SU-DHL-6 (cell line): ENCODE data around the gene XPO5.

Experiments used
- EZH2phosphoT487 ChIP-seq: fragments of 200-600 bp; sonication (generic), shearing (Covaris generic); conservative IDR thresholded peaks from 2 replicates; pipeline ENCODE4 v1.6.1; 2018; ENCODE audit warnings: mild to moderate bottlenecking, antibody characterized with exemption, low read length, moderate library complexity, mixed read lengths
- TF ChIP-seq, protein P1 (sequence below): fragments of 200-600 bp; sonication (generic); IDR thresholded peaks from one replicate; pipeline ENCODE4 v1.5.1; 2017; ENCODE audit warnings: antibody characterized with exemption, mild to moderate bottlenecking, low read length, moderate library complexity; ENCODE audit not compliant: insufficient read depth, poor library complexity, severe bottlenecking

DNA sequence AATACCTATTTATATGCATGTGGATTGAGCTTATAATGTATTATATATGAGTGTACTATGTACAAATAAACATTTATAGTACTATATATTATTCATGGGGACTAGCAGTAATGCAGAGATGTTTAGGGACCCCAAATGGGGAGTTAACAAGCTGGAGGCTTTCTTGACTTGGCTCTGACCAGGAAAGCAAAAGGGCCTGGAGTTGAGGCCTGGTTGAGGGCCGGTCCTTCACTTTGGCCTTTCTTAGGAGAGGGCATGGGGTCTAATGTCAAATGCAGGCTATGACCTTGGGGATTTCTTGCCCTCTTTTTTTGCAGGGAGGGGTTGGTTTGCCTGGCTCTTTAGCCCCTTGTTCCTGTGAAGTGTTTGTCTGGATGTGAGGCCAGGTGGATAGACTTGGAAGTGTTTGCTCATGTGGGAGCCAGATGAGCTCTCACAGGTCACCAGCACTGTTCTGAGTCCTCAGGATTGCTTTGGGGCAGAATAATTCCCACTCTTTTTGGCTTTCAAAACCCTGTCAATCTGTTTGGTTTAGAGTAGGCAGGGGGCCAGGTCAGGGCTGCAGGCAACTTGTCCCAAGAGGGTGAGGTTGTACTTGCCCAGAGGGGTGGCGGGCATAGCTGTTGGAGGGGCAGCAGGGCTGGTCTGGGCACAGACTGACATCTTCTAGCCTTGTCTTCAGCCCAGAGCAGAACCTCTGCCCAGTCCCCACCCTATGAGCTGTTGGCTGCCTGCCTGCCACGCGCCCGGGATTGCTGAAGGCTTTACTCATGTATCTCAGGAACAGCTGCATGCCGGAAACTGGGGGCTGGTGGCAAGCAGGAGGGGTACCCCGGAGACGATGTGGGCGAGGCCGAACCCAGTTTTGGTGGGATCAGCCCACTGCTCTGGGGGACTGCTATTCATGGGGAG, 83.8 kb downstream of the XPO5 start:
- TF ChIP-seq, protein P1, sequence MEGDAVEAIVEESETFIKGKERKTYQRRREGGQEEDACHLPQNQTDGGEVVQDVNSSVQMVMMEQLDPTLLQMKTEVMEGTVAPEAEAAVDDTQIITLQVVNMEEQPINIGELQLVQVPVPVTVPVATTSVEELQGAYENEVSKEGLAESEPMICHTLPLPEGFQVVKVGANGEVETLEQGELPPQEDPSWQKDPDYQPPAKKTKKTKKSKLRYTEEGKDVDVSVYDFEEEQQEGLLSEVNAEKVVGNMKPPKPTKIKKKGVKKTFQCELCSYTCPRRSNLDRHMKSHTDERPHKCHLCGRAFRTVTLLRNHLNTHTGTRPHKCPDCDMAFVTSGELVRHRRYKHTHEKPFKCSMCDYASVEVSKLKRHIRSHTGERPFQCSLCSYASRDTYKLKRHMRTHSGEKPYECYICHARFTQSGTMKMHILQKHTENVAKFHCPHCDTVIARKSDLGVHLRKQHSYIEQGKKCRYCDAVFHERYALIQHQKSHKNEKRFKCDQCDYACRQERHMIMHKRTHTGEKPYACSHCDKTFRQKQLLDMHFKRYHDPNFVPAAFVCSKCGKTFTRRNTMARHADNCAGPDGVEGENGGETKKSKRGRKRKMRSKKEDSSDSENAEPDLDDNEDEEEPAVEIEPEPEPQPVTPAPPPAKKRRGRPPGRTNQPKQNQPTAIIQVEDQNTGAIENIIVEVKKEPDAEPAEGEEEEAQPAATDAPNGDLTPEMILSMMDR, result no peak
- no peak for TF ChIP-seq EZH2phosphoT487
